ENCODE measurements around the gene CFAP410.

The CFAP410 gene

GRCh38 chr21:44334329-44335030 is 4.7 kb downstream of the CFAP410 start:
- DNase-seq (ENCODE audit: low read depth), result no peak
- no peak for TF ChIP-seq CTCF (conservative IDR thresholded peaks at IDR 0.05; ENCODE audit: control insufficient read depth, insufficient read depth, low read depth, low read length)
- H3K4me3 ChIP-seq (ENCODE audit: control insufficient read depth, low read depth, low read length), result no peak overlapping the region

- H3K4me3 ChIP-seq (ENCODE audit: control insufficient read depth, low read depth, low read length), result no peak overlapping the region
- DNase-seq (ENCODE audit: low read depth), result no peak
- no peak for TF ChIP-seq CTCF (conservative IDR thresholded peaks at IDR 0.05; ENCODE audit: control insufficient read depth, insufficient read depth, low read depth, low read length)
Observed at GRCh38 chr21:44333509-44334328, 5.5 kb downstream of the CFAP410 start.

- no peak for DNase-seq (ENCODE audit: low read depth)
- TF ChIP-seq CTCF (conservative IDR thresholded peaks at IDR 0.05; ENCODE audit: control insufficient read depth, insufficient read depth, low read depth, low read length), result no peak
- H3K4me3 ChIP-seq (ENCODE audit: control insufficient read depth, low read depth, low read length), result no peak overlapping the region
Observed at GRCh38 chr21:44332965-44333364, 6.2 kb downstream of the CFAP410 start.

GRCh38 chr21:44332383-44332782 is 6.8 kb downstream of the CFAP410 start:
- no peak for TF ChIP-seq CTCF (conservative IDR thresholded peaks at IDR 0.05; ENCODE audit: control insufficient read depth, insufficient read depth, low read depth, low read length)
- DNase-seq (ENCODE audit: low read depth), result no peak
- no peak overlapping the region for H3K4me3 ChIP-seq (ENCODE audit: control insufficient read depth, low read depth, low read length)

- TF ChIP-seq CTCF (conservative IDR thresholded peaks at IDR 0.05; ENCODE audit: control insufficient read depth, insufficient read depth, low read depth, low read length), result no peak
- DNase-seq (ENCODE audit: low read depth), result peak; percentile 15
- H3K4me3 ChIP-seq (ENCODE audit: control insufficient read depth, low read depth, low read length), result no peak overlapping the region
Observed at GRCh38 chr21:44331650-44332307, 7.4 kb downstream of the CFAP410 start.

- no peak for DNase-seq (ENCODE audit: low read depth)
- H3K4me3 ChIP-seq (ENCODE audit: control insufficient read depth, low read depth, low read length), result no peak overlapping the region
- TF ChIP-seq CTCF (conservative IDR thresholded peaks at IDR 0.05; ENCODE audit: control insufficient read depth, insufficient read depth, low read depth, low read length), result no peak
Observed at GRCh38 chr21:44331209-44331608, 8.0 kb downstream of the CFAP410 start.
